ENCODE measurements around the gene PTCH2. TPM values are rescaled to one million over a fixed set of nuclear protein-coding genes. Genes with fewer than 3 reads are reported as not detected.

PTCH2 gene, protein sequence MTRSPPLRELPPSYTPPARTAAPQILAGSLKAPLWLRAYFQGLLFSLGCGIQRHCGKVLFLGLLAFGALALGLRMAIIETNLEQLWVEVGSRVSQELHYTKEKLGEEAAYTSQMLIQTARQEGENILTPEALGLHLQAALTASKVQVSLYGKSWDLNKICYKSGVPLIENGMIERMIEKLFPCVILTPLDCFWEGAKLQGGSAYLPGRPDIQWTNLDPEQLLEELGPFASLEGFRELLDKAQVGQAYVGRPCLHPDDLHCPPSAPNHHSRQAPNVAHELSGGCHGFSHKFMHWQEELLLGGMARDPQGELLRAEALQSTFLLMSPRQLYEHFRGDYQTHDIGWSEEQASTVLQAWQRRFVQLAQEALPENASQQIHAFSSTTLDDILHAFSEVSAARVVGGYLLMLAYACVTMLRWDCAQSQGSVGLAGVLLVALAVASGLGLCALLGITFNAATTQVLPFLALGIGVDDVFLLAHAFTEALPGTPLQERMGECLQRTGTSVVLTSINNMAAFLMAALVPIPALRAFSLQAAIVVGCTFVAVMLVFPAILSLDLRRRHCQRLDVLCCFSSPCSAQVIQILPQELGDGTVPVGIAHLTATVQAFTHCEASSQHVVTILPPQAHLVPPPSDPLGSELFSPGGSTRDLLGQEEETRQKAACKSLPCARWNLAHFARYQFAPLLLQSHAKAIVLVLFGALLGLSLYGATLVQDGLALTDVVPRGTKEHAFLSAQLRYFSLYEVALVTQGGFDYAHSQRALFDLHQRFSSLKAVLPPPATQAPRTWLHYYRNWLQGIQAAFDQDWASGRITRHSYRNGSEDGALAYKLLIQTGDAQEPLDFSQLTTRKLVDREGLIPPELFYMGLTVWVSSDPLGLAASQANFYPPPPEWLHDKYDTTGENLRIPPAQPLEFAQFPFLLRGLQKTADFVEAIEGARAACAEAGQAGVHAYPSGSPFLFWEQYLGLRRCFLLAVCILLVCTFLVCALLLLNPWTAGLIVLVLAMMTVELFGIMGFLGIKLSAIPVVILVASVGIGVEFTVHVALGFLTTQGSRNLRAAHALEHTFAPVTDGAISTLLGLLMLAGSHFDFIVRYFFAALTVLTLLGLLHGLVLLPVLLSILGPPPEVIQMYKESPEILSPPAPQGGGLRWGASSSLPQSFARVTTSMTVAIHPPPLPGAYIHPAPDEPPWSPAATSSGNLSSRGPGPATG
- 4.4 TPM for total RNA-seq
- polyA plus RNA-seq = 2.2 TPM

DNA sequence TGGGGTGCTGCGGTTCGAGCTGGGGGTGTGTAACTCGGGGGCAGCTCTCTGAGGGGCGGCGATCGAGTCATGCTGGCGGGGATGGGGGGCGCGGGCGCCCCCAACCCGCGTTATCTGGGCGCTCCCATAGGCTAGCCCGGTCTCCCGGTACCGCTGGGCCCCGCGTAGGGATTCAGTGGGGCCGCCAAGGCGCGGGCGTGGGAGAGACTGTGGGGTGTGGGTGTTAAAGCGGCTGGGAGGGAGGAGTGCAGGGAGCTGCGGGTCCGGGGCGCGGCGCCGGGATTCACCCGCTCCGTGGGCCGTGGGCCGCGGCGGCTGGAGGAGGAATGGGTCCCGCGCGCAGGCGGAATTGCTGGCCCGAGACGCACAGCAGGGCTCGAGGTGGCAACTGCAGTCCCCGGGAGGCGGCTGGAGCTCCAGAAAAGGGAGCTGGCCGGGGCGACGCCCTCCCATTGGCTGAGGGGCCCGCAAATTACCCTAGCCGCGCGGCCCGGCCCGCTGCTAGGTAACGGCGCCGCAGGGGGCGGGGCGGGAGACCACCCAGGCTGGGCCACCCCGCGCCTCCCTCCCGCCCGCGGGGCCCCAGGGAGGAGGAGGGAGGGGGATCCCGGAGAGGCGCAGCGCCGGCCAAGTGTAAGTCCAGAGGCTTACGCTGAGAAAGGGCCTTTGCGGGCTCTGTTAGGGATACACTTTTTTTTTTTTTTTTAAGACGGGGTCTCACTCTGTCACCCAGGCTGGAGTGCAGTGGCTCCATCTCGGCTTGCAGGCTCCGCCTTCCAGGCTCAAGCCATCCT, at the start of gene PTCH2:
Gene PTCH2, minus strand, starts transcription at position 392 of the 794 bp plus-strand sequence. Its CDS starts 321 bp downstream, at position 71.
- WGBS = 1% methylated on average over 72 of the region's 72 CpGs
- Histone ChIP-seq H3K4me1 (ENCODE audit: insufficient read depth) (no peaks in the 10 kb centered on the region), H3K27ac (ENCODE audit: low read depth) (no peak within 1 kb of the TSS), H3K36me3 (ENCODE audit: insufficient read depth) (no peaks in the 10 kb centered on the region), H3K4me3 (ENCODE audit: low read depth, low read length) (peak within 1 kb of the TSS; percentile 37)
- peak; percentile 61 for DNase-seq (ENCODE audit: extremely low spot score)

DNA sequence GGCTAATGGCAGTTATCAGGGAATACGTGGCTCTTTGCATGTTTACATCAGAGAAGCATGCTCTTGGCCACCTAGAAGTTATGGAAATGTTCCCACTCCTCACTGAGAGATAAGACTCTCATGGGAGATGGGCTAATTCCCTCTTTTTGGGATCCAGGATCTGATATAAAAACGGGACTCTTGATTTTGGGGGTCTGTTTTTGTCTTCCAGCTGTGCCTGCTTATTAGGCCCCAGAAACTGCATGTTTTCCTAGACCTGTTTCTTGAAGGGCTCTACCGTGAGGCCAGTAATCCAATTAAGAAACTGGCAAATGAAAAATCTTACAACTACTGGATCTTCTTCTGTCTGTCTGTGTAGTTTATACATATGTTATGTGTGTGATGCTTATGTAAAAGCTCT, 47.0 kb upstream of the PTCH2 start:
- WGBS = 86% methylated on average over 3 of the region's 3 CpGs
- no peak for DNase-seq (ENCODE audit: extremely low spot score)

DNA sequence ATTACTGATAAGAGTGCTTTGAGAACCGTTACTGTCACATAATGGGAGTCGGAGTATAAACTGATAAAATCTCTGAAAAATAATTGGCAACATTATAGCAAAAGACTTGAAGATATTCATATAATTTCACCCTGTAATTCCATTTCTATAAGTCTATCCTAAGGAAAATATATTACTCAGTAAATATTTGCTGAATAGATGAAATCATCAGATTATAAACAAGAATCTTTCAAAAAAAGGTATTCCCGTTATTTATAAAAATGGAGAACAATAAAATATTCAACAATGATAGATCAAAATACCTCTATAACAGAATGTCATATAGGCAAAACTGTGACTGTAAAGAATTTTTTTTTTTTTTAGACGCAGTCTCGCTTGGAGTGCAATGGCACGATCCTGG, 42.4 kb upstream of the PTCH2 start:
- DNase-seq (ENCODE audit: extremely low spot score) = no peak
- no peak overlapping the region for H3K4me3 ChIP-seq (ENCODE audit: low read depth, low read length)
- H3K36me3 ChIP-seq (ENCODE audit: insufficient read depth) = no peaks in the 10 kb centered on the region
- H3K27ac ChIP-seq (ENCODE audit: low read depth) = no peak overlapping the region
- H3K4me1 ChIP-seq (ENCODE audit: insufficient read depth) = no peaks in the 10 kb centered on the region
- 88% methylated on average over 6 of the region's 6 CpGs for WGBS

More for the DNA sequence above, 47.0 kb upstream of the PTCH2 start:
- Histone ChIP-seq H3K36me3 (ENCODE audit: insufficient read depth) (no peaks in the 10 kb centered on the region), H3K4me3 (ENCODE audit: low read depth, low read length) (no peak overlapping the region), H3K4me1 (ENCODE audit: insufficient read depth) (no peaks in the 10 kb centered on the region), H3K27ac (ENCODE audit: low read depth) (no peak overlapping the region)

DNA sequence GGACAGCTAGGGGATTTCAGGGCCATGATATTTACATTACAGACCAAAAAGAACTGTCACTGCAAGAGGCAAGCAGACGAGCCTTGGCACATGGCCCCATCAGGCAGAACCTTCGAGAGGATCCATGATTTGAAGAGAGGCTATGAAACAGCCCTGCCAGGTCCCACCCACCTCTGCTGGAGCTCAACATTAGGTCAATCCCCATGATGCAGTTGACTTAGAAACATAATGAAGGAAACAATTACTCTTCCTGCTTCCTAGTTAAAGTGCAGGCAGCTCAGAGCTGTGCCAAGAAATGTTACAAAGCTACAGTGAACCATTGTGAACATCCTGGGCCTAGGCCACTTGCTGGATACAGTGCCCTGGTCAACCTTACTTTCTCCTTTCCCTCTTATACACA, 41.7 kb upstream of the PTCH2 start:
- DNase-seq (ENCODE audit: extremely low spot score) = no peak

DNA sequence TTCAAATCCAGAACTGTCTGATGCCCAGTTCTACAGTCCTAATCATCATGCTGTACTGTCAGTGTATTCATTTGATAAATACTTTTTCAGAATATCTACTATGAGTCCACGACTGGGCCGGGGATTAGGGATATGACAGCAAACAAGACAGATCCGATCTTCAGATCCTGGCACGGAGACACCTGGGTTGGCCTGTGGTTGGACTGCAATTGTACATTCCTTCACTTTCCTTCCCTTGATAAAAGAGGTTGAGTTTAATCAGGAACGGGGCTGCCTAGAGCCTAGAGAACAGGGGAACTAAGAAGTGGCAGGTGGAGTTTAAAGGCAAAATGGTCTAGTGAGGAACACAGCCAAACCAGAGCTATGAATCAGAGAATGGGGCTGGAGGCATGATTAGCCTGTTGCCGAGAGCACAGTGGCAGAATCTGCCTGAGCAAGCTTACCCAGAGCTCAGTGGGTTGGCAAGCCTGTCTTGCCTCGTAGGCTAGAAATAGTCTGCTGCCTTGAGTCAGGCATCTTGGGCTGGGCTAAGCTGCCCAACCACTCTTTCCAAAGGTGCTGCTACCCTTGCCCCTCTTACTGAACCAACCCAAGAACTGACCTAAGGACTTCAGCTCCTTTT, 38.1 kb upstream of the PTCH2 start:
- Histone ChIP-seq H3K27ac (ENCODE audit: low read depth) (no peak overlapping the region), H3K4me3 (ENCODE audit: low read depth, low read length) (no peak overlapping the region), H3K4me1 (ENCODE audit: insufficient read depth) (no peaks in the 10 kb centered on the region), H3K36me3 (ENCODE audit: insufficient read depth) (no peaks in the 10 kb centered on the region)
- 83% methylated on average over 7 of the region's 7 CpGs for WGBS
- DNase-seq (ENCODE audit: extremely low spot score) = no peak

More for the DNA sequence above, 41.7 kb upstream of the PTCH2 start:
- no peak overlapping the region for H3K27ac ChIP-seq (ENCODE audit: low read depth)
- 36% methylated on average over 2 of the region's 2 CpGs for WGBS
- H3K36me3 ChIP-seq (ENCODE audit: insufficient read depth) = no peaks in the 10 kb centered on the region
- H3K4me1 ChIP-seq (ENCODE audit: insufficient read depth) = no peaks in the 10 kb centered on the region
- H3K4me3 ChIP-seq (ENCODE audit: low read depth, low read length) = no peak overlapping the region

DNA sequence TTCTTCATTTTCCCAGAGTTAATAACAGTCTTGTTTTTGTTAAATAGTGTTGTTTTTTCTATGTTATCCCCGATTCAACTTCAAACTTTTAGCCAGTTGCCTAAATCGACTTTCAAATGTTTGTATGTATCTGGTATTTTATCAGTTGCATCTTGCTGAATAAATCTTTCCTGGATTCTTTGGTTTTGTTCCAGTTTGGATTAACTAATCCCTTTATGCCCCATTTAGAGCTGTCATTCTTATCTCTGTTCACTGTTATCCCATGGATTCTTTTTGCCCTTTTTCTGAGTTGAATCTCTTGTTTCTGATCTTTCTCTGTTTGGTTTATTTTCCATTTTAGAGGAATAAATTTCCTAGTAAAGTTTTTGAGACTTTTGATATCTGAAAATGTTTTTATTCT, 31.1 kb upstream of the PTCH2 start:
- no peak for DNase-seq (ENCODE audit: extremely low spot score)
- H3K4me3 ChIP-seq (ENCODE audit: low read depth, low read length) = no peak overlapping the region
- no peak overlapping the region for H3K27ac ChIP-seq (ENCODE audit: low read depth)
- WGBS = 48% methylated on average over 2 of the region's 2 CpGs
- no peaks in the 10 kb centered on the region for H3K4me1 ChIP-seq (ENCODE audit: insufficient read depth)
- H3K36me3 ChIP-seq (ENCODE audit: insufficient read depth) = peaks cover 3% of the 10 kb centered on the region

DNA sequence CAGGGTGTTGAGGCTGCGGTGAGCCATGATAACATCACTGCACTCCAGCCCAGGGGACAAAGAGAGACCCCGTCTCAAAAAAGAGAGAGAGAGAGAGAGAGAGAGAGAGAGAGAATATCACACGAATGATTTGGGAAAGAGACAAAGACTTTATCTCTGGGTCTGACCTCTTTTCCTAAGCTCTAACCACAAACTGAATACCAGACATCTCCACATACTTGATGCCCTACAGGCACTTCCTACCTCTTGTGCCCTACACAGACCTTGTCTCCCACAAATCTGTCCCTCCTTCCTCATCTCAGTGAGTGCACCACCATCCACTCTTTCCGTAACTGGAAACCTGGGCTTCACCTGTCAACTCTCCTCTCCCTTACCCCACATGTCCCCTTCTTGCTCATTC, 27.0 kb upstream of the PTCH2 start:
- Histone ChIP-seq H3K36me3 (ENCODE audit: insufficient read depth) (peaks cover 3% of the 10 kb centered on the region), H3K4me3 (ENCODE audit: low read depth, low read length) (no peak overlapping the region), H3K4me1 (ENCODE audit: insufficient read depth) (no peaks in the 10 kb centered on the region), H3K27ac (ENCODE audit: low read depth) (no peak overlapping the region)
- 87% methylated on average over 4 of the region's 4 CpGs for WGBS
- DNase-seq (ENCODE audit: extremely low spot score) = no peak

DNA sequence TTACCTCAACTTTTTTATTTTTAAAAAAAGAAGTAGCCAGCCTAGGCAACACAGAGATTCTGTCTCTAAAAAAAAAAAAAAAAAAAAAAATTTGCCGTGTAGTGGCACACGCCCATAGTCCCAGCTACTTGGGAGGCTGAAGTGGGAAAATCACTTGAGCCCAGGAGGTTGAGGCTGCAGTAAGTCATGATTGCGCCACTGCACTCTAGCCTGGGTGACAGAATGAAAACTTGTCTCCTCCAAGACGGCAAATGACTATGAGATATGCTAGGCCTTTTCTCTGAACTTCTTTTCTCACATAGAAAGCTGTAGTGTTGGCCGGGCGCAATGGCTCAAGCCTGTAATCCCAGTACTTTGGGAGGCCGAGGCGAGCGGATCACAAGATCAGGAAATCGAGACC, 24.7 kb upstream of the PTCH2 start:
- H3K4me1 ChIP-seq (ENCODE audit: insufficient read depth) = no peaks in the 10 kb centered on the region
- DNase-seq (ENCODE audit: extremely low spot score) = no peak
- no peak overlapping the region for H3K27ac ChIP-seq (ENCODE audit: low read depth)
- peaks cover under 1% of the 10 kb centered on the region for H3K36me3 ChIP-seq (ENCODE audit: insufficient read depth)
- no peak overlapping the region for H3K4me3 ChIP-seq (ENCODE audit: low read depth, low read length)
- WGBS = 95% methylated on average over 10 of the region's 10 CpGs

DNA sequence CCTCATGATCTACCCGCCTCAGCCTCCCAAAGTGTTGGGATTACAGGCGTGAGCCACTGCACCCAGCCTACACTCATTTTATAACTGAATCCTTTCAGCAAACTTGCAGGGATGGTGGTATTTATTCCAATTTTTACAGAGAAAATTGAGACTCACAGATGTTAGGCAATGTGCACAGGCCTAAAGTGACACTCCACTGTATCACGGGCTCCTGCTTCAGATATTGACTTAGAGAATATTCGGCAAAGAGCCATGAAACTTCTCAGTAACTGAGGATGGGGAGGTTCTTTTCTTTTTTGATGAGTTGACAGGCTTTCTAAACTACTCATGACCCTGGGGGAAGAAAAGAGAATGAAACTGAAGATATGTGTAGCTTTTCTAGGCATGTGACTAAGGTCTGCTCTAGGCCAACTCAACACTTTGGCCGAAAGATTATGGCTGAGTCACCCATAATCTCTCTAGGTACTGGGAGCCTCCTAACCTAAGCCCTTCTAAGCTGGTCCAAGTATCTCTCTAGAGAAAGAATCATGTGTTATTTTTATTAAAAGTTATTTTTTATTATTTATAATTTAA, 19.9 kb upstream of the PTCH2 start:
- WGBS = 85% methylated on average over 5 of the region's 5 CpGs
- Histone ChIP-seq H3K4me3 (ENCODE audit: low read depth, low read length) (no peak overlapping the region), H3K27ac (ENCODE audit: low read depth) (no peak overlapping the region), H3K4me1 (ENCODE audit: insufficient read depth) (no peaks in the 10 kb centered on the region), H3K36me3 (ENCODE audit: insufficient read depth) (no peaks in the 10 kb centered on the region)
- DNase-seq (ENCODE audit: extremely low spot score) = no peak

DNA sequence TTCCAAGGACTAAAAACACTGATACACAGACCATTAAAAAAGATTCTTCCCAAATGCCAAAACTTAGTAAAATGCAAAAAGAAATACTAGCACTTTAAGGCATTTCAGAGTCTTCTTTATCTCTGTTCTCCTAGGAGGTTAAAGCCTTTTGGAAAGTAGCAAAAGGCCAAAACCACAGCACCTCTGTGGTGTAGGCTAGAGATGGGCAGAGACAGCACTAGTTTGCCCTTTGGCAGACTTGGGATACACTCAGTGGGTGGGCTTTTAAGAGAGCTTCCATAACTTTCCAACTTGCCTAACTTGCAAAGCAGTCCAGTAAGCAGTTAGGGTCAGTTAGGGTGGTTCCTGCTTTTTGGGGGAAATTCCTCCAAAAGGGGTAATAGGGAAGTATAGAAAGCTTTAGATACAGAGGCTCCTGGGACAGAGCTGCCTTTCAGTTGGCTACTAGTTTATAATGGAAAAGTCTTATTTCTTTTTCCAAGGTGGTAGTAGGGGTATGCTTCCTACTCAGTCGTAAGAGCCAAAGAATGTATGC, 17.9 kb upstream of the PTCH2 start:
- H3K27ac ChIP-seq (ENCODE audit: low read depth) = no peak overlapping the region
- no peak for DNase-seq (ENCODE audit: extremely low spot score)
- H3K36me3 ChIP-seq (ENCODE audit: insufficient read depth) = no peaks in the 10 kb centered on the region

DNA sequence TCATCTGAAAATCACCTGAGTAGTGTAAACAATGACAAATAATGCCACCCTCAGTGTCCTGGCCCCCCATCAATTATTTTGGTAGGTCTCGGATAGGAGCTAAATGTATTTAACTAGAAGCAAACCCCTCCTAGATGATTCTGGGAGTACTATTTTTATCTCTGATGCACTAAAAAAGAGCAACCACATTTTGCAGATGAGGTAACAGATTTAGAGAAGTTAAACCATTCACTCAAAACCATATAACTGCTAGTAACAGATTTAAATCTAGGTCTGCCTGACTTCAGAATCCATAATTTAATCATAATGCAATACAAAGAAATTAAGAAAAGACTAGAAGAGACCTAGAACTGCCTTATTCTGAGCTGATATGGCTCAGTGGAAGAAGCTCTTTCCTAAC, 17.3 kb upstream of the PTCH2 start:
- no peak overlapping the region for H3K27ac ChIP-seq (ENCODE audit: low read depth)
- no peak overlapping the region for H3K4me3 ChIP-seq (ENCODE audit: low read depth, low read length)
- no peaks in the 10 kb centered on the region for H3K4me1 ChIP-seq (ENCODE audit: insufficient read depth)
- DNase-seq (ENCODE audit: extremely low spot score) = no peak
- no peaks in the 10 kb centered on the region for H3K36me3 ChIP-seq (ENCODE audit: insufficient read depth)
- 74% methylated on average over 1 of the region's 1 CpG for WGBS

More for the DNA sequence above, 17.9 kb upstream of the PTCH2 start:
- no peak overlapping the region for H3K4me3 ChIP-seq (ENCODE audit: low read depth, low read length)
- no peaks in the 10 kb centered on the region for H3K4me1 ChIP-seq (ENCODE audit: insufficient read depth)
- 31% methylated on average over 1 of the region's 1 CpG for WGBS

DNA sequence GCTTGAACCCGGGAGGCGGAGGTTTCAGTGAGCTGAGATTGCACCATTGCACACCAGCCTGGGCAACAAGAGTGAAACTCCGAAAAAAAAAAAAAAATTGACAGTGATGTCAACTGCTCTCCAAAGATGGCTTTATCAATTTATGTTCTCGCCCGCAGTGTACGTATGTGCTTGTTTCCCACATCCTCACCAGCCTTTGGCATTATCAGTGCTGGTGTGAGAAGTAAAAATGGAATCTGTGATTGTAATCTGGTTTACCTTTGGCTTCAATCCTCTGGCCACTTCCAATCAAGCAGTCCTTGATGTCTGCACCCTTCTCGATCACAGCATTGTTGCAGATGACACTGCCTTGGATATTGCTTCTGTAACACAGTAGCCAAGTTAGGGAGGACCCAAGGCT, 14.4 kb upstream of the PTCH2 start:
- no peak overlapping the region for H3K4me3 ChIP-seq (ENCODE audit: low read depth, low read length)
- no peaks in the 10 kb centered on the region for H3K36me3 ChIP-seq (ENCODE audit: insufficient read depth)
- 95% methylated on average over 7 of the region's 7 CpGs for WGBS
- no peaks in the 10 kb centered on the region for H3K4me1 ChIP-seq (ENCODE audit: insufficient read depth)
- H3K27ac ChIP-seq (ENCODE audit: low read depth) = no peak overlapping the region
- no peak for DNase-seq (ENCODE audit: extremely low spot score)

Data from urinary bladder (tissue), 4 donors.